Colonic mucosa (tissue), 4 donors: ENCODE results near the gene SHISA9. TPM values are rescaled to one million over a fixed set of nuclear protein-coding genes. Genes with fewer than 3 reads are reported as not detected.

Experiments
- DNase-seq: peaks from one replicate; pipeline ENCODE4 v3.0.0-alpha.2; 2020
- H3K27ac ChIP-seq: fragments of 200-600 bp; one replicate; pipeline ENCODE4 v1.8.0; 2021
- H3K27me3 ChIP-seq: fragments of 200-600 bp; one replicate; pipeline ENCODE4 v1.8.0; 2021
- H3K36me3 ChIP-seq: fragments of 200-600 bp; one replicate; pipeline ENCODE4 v1.8.0; 2021
- H3K4me1 ChIP-seq: fragments of 200-600 bp; one replicate; pipeline ENCODE4 v1.8.0; 2021; ENCODE audit warnings: mild to moderate bottlenecking
- H3K4me3 ChIP-seq: fragments of 200-600 bp; one replicate; pipeline ENCODE4 v1.8.0; 2021
- H3K9ac ChIP-seq, 2 donors: one replicate each; pipeline ENCODE4 v1.7.0; 2013; ENCODE audit warnings: control low read depth in 2 of 2, low read depth in 2 of 2, low read length in 2 of 2
- H3K9me3 ChIP-seq: fragments of 200-600 bp; one replicate; pipeline ENCODE4 v1.8.0; 2021
- CTCF ChIP-seq: fragments of 200-600 bp; IDR thresholded peaks from one replicate; pipeline ENCODE4 v1.8.0; 2022; ENCODE audit warnings: antibody characterized with exemption, mild to moderate bottlenecking
- intact Hi-C: fragments of 100-400 bp; cut with DNase I; formaldehyde crosslinking; loops from one replicate; pipeline ENCODE4 v1.14.1; 2022
- total RNA-seq, 2 donors: library from RNA; stranded (reverse); fragmentation: NEBNext Ultra II Directional in 1 of 2; extraction: Animal tissue kit (Norgen Biotek cat#: 25700) in 1 of 2; gene quantifications; one replicate each; pipeline ENCODE4 v1.2.1, GENCODE V29; 2021
- donor health status: healthy.
- donor health status: DM: no; HTN: no; CAD: no.
- donor health status: DM: no; HTN: no; CAD: no.

Gene SHISA9
- total RNA-seq, 2 donors from 2014 or later: 0.74 to 1.3 TPM

GRCh38 chr16:13077816-13078215 is 176.4 kb downstream of the SHISA9 start:
- no peak for TF ChIP-seq CTCF
- Histone ChIP-seq H3K27ac (no peak overlapping the region), H3K9ac (no peak overlapping the region), H3K4me3 (no peak overlapping the region), H3K27me3 (no peaks in the 10 kb centered on the region), H3K9me3 (no peaks in the 10 kb centered on the region), H3K4me1 (no peaks in the 10 kb centered on the region), H3K36me3 (no peaks in the 10 kb centered on the region)
- DNase-seq: no peak
- intact Hi-C loops: no loop called here

- no peaks in the 10 kb centered on the region for H3K27me3 ChIP-seq
- H3K36me3 ChIP-seq: no peaks in the 10 kb centered on the region
- intact Hi-C loops: no loop called here
Observed at GRCh38 chr16:13080531-13080930, 179.1 kb downstream of the SHISA9 start.

GRCh38 chr16:13081825-13082331 is 180.5 kb downstream of the SHISA9 start:
- no peak for TF ChIP-seq CTCF
- no peak overlapping the region for H3K27ac ChIP-seq
- intact Hi-C loops: no loop called here

More at GRCh38 chr16:13080531-13080930, 179.1 kb downstream of the SHISA9 start:
- no peak overlapping the region for H3K27ac ChIP-seq
- H3K4me1 ChIP-seq: no peaks in the 10 kb centered on the region
- DNase-seq: no peak
- no peak overlapping the region for H3K9ac ChIP-seq
- no peak overlapping the region for H3K4me3 ChIP-seq
- no peaks in the 10 kb centered on the region for H3K9me3 ChIP-seq
- no peak for TF ChIP-seq CTCF

GRCh38 chr16:13083681-13084080 is 182.3 kb downstream of the SHISA9 start:
- TF ChIP-seq CTCF: no peak
- no peaks in the 10 kb centered on the region for H3K9me3 ChIP-seq

More at GRCh38 chr16:13081825-13082331, 180.5 kb downstream of the SHISA9 start:
- Histone ChIP-seq H3K4me1 (no peaks in the 10 kb centered on the region), H3K9me3 (no peaks in the 10 kb centered on the region), H3K9ac (no peak overlapping the region), H3K4me3 (no peak overlapping the region), H3K36me3 (no peaks in the 10 kb centered on the region), H3K27me3 (no peaks in the 10 kb centered on the region)
- no peak for DNase-seq

DNA sequence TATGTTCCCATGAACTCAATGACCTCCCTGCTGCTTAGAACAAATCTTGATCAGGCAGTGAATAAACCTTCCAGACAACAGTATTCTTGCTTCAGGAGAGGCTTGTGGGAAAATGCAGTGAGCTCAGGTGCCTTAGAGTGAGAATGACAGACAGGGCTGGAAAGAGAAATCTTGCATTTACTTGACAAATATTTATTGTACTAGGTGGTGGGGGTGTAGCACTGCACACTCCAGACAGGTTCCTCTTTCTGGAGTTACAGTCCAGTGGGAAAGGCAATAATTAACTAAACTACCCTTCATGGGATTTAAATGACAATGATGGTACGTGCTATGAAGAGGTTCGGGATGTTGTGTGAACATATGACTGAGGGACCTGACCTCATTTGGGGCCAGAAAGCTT is 182.9 kb downstream of the SHISA9 start:
- no peak overlapping the region for H3K4me3 ChIP-seq
- H3K36me3 ChIP-seq: no peaks in the 10 kb centered on the region
- H3K9me3 ChIP-seq: no peaks in the 10 kb centered on the region
- H3K27me3 ChIP-seq: no peaks in the 10 kb centered on the region
- no peaks in the 10 kb centered on the region for H3K4me1 ChIP-seq
- TF ChIP-seq CTCF: no peak
- intact Hi-C loops: no loop called here
- no peak overlapping the region for H3K27ac ChIP-seq
- no peak for DNase-seq
- no peak overlapping the region for H3K9ac ChIP-seq

More at GRCh38 chr16:13083681-13084080, 182.3 kb downstream of the SHISA9 start:
- intact Hi-C loops: no loop called here
- H3K4me3 ChIP-seq: no peak overlapping the region
- H3K27ac ChIP-seq: no peak overlapping the region
- no peaks in the 10 kb centered on the region for H3K4me1 ChIP-seq
- H3K36me3 ChIP-seq: no peaks in the 10 kb centered on the region
- peak; percentile 42 for DNase-seq
- no peaks in the 10 kb centered on the region for H3K27me3 ChIP-seq
- H3K9ac ChIP-seq: no peak overlapping the region
